Activated naive CD4-positive, alpha-beta T cell (primary cell): ENCODE data around the gene NPHS1.
"Not testable (repeated sequence)": the region's sequence is repeated elsewhere in the genome, so short reads cannot be mapped to it uniquely, and the experiment has no call there.

Experiments
- DNase-seq, 4 experiments: peaks; one replicate each; lab custom pipeline; 2025; lab: John Stamatoyannopoulos, UW

Gene NPHS1

DNA sequence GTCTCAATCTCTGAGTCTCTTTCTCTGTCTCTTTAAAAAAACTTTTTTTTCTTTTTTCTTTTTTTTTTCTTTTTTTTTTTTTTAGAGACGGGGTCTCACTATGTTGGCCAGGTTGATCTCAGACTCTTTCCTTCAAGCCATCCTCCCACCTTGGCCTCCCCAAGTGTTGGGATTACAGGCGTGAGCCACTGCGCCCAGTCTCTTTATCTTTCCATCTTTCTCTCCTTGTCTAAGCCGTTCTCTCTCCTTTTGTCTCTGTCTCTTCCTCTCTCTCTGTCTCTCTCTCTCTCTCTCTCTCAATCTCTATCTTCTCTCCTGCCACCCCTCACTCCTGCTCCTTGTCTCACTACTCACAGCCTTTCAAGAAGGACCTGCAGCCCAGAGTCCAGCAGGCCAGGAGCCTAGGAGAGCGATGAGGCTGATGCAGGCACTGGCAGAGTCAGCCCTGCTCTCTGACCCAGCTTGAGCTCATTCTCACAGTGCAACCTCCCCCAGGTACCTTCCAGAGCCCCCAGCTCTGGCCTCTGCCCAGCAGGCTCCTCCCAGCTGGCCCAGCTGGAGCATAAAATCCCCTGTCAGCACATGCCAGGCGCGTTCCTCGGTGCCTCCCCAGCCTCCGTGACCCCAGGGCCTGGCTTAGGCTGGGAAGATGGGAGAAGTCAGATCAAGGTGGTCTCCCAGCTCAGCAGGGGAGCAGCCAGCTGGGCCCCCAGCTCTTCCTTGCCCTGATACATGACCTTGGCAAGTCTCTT is at the start of gene NPHS1:
TSS of gene NPHS1 (minus strand) at position 476 of the 752 bp plus-strand sequence. CDS start 667 bp downstream, outside the sequence.
- no peak for DNase-seq

DNA sequence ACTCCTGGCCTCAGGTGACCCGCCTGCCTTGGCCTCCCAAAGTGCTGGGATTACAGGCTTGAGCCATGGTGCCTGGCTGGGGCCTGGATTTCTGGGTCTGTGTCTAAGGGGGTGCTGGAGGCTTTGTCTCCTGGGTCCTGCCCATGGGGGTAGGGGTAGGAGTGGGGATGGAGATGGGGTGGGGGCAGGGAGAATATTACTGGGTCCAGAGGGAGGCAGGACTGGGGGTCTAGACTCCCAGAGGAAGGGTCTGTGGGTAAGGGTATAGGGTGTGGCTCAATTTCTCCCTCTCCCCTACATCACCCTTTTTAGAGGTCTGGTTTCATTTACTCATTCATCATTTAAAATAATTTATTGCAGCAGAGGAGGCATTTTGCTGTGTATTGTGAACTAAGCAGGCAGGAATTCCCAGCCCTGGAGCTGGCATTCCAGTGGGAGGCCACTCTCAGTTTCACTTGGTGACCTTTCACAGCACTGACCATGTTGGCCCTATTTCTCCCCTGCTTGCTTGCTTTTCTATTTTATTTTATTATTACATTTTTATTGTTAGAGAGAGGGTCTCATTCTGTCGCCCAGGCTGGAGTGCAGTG is 48.8 kb upstream of the NPHS1 start:
- no peak for DNase-seq

DNA sequence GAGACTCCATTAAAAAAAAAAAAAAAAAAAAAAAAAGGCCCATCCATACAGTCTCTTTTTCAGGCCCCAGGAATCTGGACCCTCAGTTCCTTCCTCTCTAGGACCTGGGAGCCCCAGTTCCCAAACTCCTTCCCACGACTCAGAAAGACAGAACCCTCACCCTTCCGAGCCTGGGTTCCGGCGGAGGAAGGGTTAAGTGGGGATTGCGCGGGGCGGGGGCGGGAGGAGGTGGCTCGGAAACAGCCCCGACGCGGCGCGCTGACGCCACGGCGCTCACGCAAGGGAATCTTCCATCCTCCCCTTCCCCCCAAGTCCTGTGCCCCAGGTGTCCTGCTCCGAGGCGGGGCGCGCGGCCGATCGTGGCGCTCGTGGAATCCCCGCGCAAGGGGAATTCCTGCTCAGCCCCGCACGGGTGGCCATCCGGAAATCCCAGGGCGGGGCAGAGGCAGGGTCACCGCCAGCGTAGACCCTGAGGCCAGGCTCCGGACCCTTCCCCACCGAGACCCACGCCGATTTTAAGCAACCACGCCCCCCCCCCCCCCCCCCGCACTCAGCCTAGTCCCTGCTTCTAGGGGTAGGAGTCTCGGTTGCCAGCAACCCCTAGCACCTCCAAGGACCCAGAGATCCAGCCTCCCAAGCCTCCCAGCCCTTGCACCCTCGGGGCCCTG is 47.4 kb upstream of the NPHS1 start:
- DNase-seq, result peak; percentile 48 to 77 (median 71)

GRCh38 chr19:35898499-35898809 is 46.1 kb upstream of the NPHS1 start:
- DNase-seq, result no peak

DNA sequence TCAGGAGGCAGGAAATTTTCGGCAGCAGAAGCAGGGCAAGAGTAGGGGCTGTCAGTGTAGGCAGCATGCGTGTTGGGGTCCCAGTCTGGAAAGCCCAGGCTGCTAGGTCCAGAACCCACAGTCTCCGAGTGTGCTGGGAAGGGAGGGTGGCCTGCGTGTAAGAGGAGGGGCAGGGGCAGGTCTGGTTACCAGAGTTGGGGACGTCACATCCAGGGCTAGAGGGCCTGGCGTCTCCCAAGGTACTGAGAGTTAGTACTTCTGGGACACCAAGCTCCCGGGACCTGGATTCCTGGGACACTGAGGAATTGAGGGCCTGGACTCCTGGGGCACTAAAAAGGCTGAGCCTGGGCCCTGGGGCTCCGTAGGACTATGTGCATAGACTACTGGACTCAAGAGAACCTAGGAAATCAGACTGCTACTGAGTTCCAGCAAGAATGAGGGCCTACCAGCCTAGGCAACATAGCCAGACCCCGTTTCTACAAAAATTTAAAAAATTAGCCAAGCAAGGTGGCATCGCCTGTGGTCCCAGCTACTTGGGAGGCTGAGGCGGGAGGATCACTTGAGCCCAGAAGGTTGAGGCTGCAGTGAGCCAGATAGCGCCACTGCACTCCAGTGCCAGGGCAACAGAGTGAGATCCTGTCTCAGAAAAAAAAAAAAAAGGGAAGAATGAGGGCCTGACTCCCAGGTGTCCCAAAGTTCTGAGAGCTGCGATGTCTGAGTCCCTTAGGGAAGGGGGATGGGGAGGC is 45.6 kb upstream of the NPHS1 start:
- DNase-seq, result no peak

DNA sequence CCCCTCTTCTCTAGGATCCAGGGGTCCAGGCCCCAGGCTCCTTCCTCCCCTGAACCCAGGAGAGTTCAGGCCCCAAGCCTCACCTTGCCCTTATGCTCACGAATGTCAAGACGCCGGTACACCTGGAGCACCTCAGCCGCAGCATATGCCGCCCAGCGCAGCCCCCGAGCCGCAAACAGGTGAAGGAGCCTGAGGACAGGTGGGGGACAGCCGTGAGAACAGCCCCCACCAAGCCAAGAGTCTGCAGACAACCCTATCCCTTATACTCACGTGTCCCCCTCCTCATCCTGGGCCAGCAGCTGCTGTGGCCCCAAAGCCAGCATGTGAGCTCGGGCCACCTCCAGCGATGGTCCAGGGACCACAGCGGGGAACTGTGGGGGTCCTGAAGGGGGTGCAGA is 44.3 kb upstream of the NPHS1 start:
- no peak for DNase-seq

DNA sequence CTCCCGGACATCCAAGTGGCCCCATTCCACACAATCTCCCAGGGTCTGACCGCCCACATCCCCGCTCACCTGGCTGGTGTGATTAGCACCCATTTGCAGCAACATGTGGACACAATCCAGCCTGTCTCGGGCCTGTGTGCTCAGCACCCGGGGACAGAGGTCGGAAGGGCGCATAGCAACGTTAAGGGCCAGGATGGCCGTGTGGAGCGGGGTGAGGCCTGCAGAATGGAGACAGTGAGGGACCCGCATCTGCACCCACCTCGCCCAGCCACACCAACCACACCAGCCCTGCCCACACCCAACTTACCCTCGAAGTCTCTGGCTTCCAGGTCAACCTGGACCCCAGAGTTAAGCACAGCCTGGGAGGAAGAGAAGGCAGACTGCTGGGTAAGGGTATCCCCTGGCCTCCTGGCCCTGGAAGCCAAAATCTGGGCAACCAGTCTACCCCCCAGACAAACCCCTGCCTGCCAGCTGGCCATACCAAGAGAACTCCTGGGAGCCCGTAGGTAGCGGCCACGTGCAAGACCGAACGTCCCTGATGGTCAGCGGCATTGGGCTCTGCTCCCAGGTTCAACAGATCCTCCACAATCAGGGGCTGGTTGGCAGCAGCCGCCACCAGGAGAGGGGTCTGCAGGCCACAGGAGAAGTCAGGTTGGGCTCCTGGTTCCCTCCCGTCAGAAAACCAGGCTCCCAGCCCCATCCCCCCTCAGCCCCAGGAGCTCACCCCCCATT is 43.8 kb upstream of the NPHS1 start:
- DNase-seq, result no peak

- DNase-seq, result no peak
Measured at GRCh38 chr19:35894342-35894741, 42.0 kb upstream of the NPHS1 start.

GRCh38 chr19:35891819-35892218 is 39.5 kb upstream of the NPHS1 start:
- not testable (repeated sequence) for DNase-seq

DNA sequence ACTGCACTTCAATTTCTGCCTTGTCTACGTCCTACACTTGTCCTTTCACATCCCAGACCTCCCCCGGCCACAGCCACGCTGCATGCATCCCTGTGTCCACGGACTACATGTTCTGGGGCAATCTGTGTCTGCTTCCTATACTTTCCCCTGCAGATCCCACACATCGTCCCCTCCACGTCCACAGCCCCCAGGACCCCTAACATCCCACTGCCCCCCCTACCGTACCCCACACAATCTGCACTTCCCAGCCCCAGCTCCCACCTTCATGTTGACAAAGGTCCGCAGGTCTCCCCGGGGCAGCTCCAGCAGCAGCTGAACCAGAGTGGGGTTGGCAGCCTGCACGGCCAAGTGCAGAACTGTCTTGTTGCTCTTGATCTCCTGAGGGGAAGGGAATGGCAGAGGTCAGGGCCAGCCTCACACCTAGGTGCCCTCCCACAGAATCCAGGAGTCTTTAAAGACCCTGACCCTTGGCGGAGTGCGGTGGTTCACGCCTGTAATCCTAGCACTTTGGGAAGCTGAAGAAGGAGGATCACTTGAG is 37.9 kb upstream of the NPHS1 start:
- DNase-seq, result no peak

DNA sequence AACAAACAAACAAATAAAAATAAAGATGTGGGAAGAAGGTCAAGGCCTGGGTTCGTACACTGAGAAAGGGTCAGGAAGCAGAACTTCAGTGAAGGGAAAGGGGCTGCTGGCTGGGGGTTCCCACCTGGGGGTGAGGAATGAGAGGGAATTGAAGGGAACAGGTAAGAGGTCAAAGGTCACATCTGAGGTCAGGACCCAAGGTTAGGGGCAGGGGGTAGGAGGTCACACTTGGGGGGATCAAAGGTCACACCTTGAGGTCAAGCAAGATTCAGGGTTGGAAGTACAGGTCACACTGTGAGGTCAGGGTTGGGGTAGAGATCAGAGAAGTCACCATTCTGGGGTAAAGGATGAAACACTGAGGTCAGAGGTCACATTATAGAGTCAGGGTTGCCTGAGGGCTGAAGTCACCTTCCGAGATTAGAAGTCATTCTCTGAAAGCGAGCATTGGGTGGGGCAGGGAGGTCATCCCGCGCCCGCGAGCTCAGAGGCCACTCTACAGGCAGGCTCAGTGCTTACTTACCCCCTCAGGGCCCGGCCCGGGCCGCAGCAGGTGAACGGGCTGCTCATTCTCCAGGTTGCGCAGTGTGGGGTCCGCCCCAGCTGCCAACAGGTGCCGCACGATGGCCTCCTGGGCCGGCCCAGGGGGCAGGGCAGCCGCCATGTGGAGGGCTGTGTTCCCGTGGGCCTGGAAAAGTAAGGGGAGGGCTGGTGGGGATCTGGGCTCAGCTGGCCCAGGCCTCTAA is 37.2 kb upstream of the NPHS1 start:
- DNase-seq, result no peak

DNA sequence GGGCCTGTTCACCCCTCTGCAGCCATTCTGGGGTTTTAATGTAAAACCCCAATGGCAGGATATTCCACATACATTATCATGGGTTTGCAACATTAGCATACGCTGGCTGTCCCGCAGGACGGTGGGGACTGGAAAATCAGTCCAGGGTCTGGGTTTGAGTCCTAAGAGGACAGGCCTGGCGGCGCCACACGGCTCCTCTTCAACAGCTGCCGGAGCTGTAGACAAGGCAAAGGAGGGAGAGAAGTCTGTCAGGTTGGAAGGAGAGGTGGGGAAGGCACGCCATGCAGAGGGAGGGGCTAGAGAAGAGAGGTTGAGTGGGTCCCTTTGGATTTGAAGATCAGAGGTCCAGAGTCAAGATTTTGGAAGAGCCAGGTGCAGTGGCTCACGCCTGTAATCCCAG is 36.1 kb upstream of the NPHS1 start:
- DNase-seq, result no peak

DNA sequence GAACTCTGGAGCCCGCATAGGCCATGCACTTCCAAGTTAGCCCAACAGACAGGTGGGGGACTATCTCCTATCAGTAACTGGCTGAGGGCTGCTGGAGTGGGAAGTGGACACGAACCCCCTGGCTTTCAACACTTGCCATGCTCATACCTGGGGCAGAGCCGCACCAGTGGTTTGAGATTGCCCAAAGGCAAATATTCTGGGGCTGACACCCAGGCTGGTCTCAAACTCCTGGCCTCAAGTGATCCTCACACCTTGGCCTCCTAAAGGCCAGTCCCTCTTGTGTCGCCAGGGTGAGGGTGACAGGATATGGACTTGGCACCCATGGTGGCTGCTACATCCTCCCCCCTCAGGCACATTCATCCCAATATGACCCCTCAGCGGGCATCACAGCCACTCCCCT is 34.9 kb upstream of the NPHS1 start:
- no peak for DNase-seq

- DNase-seq, result no peak
Measured at GRCh38 chr19:35885904-35886303, 33.6 kb upstream of the NPHS1 start.

DNA sequence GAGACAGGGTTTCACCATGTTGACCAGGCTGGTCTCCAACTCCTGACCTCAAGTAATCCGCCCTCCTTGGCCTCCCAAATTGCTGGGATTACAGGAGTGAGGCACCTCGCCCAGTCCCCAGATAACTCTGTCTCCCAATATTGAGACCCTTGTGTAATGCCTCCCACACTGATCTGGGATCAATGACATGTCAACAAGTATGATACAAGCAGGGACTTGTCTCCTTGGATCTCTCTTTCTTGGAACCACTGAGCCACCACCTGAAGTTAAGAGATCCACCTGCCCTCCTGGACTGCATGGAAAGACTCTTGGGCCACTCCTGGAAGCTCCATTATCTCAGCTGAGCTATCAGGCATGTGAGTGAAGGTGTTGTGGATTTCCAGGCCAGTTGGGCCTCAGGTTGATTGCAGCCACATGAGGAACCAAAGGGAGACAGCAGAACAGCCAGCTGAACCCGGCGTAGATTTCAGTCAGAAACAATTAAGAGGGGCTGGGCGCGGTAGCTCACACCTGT is 33.0 kb upstream of the NPHS1 start:
- DNase-seq, result no peak

DNA sequence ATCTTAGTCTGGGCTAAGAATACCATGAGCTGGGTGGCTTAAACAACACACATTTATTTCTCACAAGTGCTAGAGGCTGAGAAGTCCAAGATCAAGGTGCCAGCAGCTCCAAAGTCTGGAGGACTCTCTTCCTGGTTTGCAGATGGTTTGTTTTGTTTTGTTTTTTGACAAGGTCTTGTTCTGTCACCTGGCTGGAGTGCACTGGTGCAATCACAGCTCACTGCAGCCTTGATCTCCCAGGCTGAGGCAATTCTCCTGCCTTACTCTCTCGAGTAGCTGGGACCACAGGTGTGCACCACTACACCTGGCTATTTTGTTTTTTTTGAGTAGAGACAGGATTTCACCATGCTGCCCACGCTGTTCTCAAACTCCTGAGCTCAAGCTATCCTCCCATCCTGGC is 31.6 kb upstream of the NPHS1 start:
- DNase-seq, result no peak

DNA sequence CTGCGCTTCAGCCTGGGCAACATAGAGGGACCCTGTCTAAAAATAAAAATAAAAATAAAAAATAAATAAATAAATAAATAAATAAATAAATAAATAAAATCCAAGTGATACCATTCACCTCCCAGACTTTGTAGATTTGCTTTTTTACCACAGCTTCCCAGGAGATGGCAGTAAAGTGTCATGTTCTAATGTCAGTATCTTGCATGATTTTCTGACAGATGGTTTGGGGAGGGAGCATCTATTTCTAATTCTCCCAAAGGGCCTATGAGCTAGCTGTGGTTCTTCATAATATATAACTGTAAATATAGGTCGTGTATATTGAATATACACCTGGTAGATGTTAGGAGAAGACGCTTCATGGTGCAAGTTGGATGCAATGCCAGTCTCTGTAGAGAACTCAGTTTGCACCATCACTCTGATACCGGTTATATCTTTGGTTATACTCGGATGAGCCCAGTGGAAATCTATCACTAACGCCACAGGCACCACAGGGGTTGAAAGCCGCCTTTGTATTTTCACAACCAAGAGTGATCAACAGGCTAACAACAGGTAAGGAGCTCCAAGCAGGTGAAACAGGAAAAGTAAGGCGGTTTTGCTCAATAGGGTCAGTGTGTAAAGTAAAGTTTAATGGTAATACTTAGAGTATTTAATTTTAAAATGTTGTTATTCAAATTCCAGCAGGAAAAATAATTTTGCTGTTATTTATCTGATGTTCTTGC is 30.0 kb upstream of the NPHS1 start:
- DNase-seq, result no peak

DNA sequence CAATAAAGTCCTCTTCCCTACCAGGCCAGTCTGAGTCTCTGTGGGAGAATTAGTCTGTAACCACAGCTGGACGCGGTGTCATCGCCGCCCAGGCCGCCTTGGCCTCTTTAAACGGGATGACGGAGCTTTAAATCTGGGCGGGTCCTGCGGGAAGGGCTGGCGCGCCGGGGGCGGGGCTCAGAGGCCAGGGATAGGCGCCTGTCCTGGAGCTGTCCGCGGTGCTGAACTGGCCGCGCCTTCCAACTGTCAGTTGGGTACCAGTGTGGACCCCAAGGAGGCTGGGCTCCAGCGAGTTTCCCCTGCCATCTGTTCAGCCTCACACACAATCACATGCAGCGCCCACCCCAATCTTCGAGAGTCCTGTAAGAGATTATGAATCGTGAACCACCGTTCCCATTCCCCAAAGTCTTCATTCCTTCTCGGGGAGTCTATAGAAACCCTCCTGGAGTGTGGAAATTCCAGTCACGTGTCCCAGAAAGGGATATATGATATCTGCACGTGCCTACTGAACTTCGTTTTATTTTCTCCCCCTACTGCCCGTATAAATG is 27.5 kb upstream of the NPHS1 start:
- DNase-seq, result peak in 3 of 4 experiments; percentile 34 to 60 (median 46)

- DNase-seq, result no peak
Measured at GRCh38 chr19:35879068-35879467, 26.8 kb upstream of the NPHS1 start.

- no peak for DNase-seq
Measured at GRCh38 chr19:35874392-35874930, 22.2 kb upstream of the NPHS1 start.
